Liver (tissue), 9 donors: ENCODE data around the gene YY1. TPM values are rescaled to one million over a fixed set of nuclear protein-coding genes. Genes with fewer than 3 reads are reported as not detected.

ENCODE experiments used
- DNase-seq: peaks from one replicate; pipeline ENCODE4 v3.0.0-alpha.2; 2017; ENCODE audit warnings: low spot score
- H3K27ac ChIP-seq, 2 donors: one replicate each; pipeline ENCODE4 v1.7.0; 2013; ENCODE audit warnings: inconsistent platforms in 2 of 2, low read length in 2 of 2, control low read depth in 1 of 2, low read depth in 1 of 2, mild to moderate bottlenecking in 1 of 2
- H3K27me3 ChIP-seq, 4 donors: one replicate each; pipeline versions ENCODE4 v1.6.1 to v1.7.0; 2013; ENCODE audit warnings: low read length in 3 of 4, inconsistent platforms in 1 of 4, mild to moderate bottlenecking in 1 of 4, moderate library complexity in 1 of 4; ENCODE audit not compliant: control insufficient read depth in 4 of 4, insufficient read depth in 4 of 4
- H3K36me3 ChIP-seq, 4 donors: one replicate each; pipeline versions ENCODE4 v1.6.1 to v1.7.0; 2013; ENCODE audit warnings: low read length in 3 of 4, mild to moderate bottlenecking in 3 of 4, low read depth in 1 of 4, moderate library complexity in 1 of 4; ENCODE audit not compliant: control insufficient read depth in 4 of 4, insufficient read depth in 3 of 4
- H3K4me1 ChIP-seq, 4 donors: one replicate each; pipeline versions ENCODE4 v1.6.1 to v1.7.0; 2013; ENCODE audit warnings: low read length in 3 of 4, mild to moderate bottlenecking in 3 of 4, moderate library complexity in 1 of 4; ENCODE audit not compliant: control insufficient read depth in 4 of 4, insufficient read depth in 4 of 4
- H3K4me3 ChIP-seq, 3 donors: one replicate each; pipeline versions ENCODE4 v1.6.1 to v1.7.0; 2013; ENCODE audit warnings: low read length in 3 of 3, control low read depth in 1 of 3, low read depth in 1 of 3, mild to moderate bottlenecking in 1 of 3
- H3K9ac ChIP-seq, 2 donors: one replicate each; pipeline ENCODE4 v1.7.0; 2013; ENCODE audit warnings: low read length in 2 of 2, mild to moderate bottlenecking in 2 of 2, moderate library complexity in 2 of 2, control low read depth in 1 of 2, low read depth in 1 of 2
- H3K9me3 ChIP-seq, 4 donors: one replicate each; pipeline versions ENCODE4 v1.6.1 to v1.7.0; 2013; ENCODE audit warnings: low read length in 3 of 4; ENCODE audit not compliant: control insufficient read depth in 4 of 4
- FOXA1 ChIP-seq: IDR thresholded peaks from 2 replicates; pipeline ENCODE4 v1.6.1; 2016; ENCODE audit warnings: antibody characterized with exemption
- GABPA ChIP-seq, 2 donors: IDR thresholded peaks in 1 of 2; conservative IDR thresholded peaks in 1 of 2; 2 replicates each; pipeline ENCODE4 v1.6.1; 2016; ENCODE audit warnings: antibody characterized with exemption in 2 of 2, mild to moderate bottlenecking in 1 of 2, moderate library complexity in 1 of 2
- RXRA ChIP-seq, 2 donors: IDR thresholded peaks; 2 replicates each; pipeline ENCODE4 v1.6.1; 2017 to 2018; ENCODE audit warnings: antibody characterized with exemption in 2 of 2, mild to moderate bottlenecking in 1 of 2
- WGBS: extraction: QIAGEN DNeasy Blood & Tissue Kit; methylation state at CpG from one replicate; pipeline ENCODE4 v1.1.7; 2013; 5-methylcytosine and 5-hydroxymethylcytosine counted together
- polyA plus RNA-seq, 2 donors: library from polyadenylated mRNA; stranded (reverse) in 1 of 2; unstranded in 1 of 2; fragments of 200-250 nt in 1 of 2; fragments of >200 nt in 1 of 2; fragmentation: Nextera tagmentation in 1 of 2; extraction: Ambion mirVana in 1 of 2; gene quantifications; one replicate each; pipeline versions ENCODE4 v1.2.1 to v1.2.3, GENCODE V29; 2013 to 2015
- total RNA-seq, 2 donors: library from RNA; depleted of rRNA; stranded (reverse); fragments of >200 nt; gene quantifications; one replicate each; pipeline ENCODE4 v1.2.3, GENCODE V29; 2014
- TF ChIP-seq, protein P1 (sequence below): IDR thresholded peaks from 2 replicates; pipeline ENCODE4 v1.6.1; 2016; ENCODE audit warnings: antibody characterized with exemption, mild to moderate bottlenecking
- TF ChIP-seq, protein P2 (sequence below): fragments of 150-350 bp; IDR thresholded peaks from 2 replicates; pipeline ENCODE4 v1.5.1; 2017; ENCODE audit warnings: improper control_type of control experiment, low read depth, low read length; ENCODE audit not compliant: missing input control
- TF ChIP-seq, protein P3 (sequence below): IDR thresholded peaks from 2 replicates; pipeline ENCODE4 v1.6.1; 2016; ENCODE audit warnings: antibody characterized with exemption
- TF ChIP-seq, protein P4 (sequence below): IDR thresholded peaks from 2 replicates; pipeline ENCODE4 v1.6.1; 2016; ENCODE audit warnings: antibody characterized with exemption
- donor health status: healthy.
- donor health status: healthy.
- donor health status: healthy.
- donor health status: healthy.
- donor health status: healthy.

Gene YY1
- total and polyA plus RNA-seq, 4 donors: 15.8 to 37.4 (median 28.8) TPM

DNA sequence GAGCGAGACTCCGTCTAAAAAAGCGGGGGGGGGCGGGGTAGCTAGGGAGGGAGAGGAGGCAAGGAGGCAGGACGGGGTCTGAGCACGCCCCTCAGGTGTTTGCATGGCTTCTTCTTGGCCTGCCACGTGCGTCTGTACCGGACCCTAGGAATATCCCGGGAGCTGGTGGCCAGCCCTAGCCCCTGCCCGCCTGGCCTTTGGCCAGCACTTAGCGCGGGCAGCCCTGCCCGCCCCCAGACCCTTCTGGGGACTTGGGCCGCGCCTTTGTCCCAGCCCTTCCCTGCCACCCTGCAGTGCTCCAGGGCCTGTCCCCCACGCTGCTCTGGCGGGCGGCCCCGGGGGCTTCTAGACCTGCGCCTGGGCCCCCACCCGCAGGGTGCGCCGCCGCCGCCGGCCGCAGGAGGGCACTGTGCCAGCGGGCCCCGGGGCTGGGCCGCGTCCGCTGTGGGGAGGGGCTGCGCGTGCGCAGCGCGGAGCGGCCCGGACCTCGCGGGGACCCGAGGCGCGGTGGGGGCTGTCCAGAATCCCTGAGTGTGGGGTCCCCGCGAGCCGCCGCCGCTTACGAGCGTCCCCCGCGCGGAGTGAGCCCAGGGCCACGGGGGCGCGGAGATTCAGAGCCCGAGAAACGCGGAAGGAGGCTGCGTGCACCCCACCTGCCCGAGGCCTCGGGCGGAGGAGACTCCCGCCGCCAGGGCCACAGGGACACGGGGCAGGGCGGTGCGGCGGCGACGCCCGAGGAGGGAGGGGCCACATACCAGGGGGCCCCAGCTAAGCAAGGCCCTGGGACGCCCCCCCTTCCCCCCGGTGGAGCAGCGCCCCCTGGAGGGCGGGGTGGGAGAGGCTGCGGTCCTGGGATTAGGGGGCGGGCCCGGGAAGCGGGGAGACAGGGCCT is 46.3 kb downstream of the YY1 start:
- 1% methylated on average over 82 of the region's 82 CpGs for WGBS
- H3K27ac ChIP-seq: peak overlapping the region; percentile 66 to 84
- peak overlapping the region; percentile 43 to 83 for H3K9ac ChIP-seq
- peaks cover 0 to 2% (median 0%) of the 10 kb centered on the region in 4 donors for H3K36me3 ChIP-seq
- peak overlapping the region; percentile 52 to 75 (median 72) for H3K4me3 ChIP-seq
- TF ChIP-seq, protein P1, sequence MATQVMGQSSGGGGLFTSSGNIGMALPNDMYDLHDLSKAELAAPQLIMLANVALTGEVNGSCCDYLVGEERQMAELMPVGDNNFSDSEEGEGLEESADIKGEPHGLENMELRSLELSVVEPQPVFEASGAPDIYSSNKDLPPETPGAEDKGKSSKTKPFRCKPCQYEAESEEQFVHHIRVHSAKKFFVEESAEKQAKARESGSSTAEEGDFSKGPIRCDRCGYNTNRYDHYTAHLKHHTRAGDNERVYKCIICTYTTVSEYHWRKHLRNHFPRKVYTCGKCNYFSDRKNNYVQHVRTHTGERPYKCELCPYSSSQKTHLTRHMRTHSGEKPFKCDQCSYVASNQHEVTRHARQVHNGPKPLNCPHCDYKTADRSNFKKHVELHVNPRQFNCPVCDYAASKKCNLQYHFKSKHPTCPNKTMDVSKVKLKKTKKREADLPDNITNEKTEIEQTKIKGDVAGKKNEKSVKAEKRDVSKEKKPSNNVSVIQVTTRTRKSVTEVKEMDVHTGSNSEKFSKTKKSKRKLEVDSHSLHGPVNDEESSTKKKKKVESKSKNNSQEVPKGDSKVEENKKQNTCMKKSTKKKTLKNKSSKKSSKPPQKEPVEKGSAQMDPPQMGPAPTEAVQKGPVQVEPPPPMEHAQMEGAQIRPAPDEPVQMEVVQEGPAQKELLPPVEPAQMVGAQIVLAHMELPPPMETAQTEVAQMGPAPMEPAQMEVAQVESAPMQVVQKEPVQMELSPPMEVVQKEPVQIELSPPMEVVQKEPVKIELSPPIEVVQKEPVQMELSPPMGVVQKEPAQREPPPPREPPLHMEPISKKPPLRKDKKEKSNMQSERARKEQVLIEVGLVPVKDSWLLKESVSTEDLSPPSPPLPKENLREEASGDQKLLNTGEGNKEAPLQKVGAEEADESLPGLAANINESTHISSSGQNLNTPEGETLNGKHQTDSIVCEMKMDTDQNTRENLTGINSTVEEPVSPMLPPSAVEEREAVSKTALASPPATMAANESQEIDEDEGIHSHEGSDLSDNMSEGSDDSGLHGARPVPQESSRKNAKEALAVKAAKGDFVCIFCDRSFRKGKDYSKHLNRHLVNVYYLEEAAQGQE: no peak
- TF ChIP-seq, protein P2, sequence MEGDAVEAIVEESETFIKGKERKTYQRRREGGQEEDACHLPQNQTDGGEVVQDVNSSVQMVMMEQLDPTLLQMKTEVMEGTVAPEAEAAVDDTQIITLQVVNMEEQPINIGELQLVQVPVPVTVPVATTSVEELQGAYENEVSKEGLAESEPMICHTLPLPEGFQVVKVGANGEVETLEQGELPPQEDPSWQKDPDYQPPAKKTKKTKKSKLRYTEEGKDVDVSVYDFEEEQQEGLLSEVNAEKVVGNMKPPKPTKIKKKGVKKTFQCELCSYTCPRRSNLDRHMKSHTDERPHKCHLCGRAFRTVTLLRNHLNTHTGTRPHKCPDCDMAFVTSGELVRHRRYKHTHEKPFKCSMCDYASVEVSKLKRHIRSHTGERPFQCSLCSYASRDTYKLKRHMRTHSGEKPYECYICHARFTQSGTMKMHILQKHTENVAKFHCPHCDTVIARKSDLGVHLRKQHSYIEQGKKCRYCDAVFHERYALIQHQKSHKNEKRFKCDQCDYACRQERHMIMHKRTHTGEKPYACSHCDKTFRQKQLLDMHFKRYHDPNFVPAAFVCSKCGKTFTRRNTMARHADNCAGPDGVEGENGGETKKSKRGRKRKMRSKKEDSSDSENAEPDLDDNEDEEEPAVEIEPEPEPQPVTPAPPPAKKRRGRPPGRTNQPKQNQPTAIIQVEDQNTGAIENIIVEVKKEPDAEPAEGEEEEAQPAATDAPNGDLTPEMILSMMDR: peak; percentile 82
- TF ChIP-seq, protein P3, sequence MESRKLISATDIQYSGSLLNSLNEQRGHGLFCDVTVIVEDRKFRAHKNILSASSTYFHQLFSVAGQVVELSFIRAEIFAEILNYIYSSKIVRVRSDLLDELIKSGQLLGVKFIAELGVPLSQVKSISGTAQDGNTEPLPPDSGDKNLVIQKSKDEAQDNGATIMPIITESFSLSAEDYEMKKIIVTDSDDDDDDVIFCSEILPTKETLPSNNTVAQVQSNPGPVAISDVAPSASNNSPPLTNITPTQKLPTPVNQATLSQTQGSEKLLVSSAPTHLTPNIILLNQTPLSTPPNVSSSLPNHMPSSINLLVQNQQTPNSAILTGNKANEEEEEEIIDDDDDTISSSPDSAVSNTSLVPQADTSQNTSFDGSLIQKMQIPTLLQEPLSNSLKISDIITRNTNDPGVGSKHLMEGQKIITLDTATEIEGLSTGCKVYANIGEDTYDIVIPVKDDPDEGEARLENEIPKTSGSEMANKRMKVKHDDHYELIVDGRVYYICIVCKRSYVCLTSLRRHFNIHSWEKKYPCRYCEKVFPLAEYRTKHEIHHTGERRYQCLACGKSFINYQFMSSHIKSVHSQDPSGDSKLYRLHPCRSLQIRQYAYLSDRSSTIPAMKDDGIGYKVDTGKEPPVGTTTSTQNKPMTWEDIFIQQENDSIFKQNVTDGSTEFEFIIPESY: no peak
- TF ChIP-seq RXRA (IDR thresholded peaks at IDR 0.05) (no peak), FOXA1 (no peak), GABPA (IDR thresholded peaks at IDR 0.05 in 1 of 2, conservative IDR thresholded peaks at IDR 0.05 in 1 of 2) (no peak)
- no peaks in the 10 kb centered on the region for H3K27me3 ChIP-seq
- DNase-seq: peak; percentile 78
- H3K4me1 ChIP-seq: peaks cover 0 to 14% (median 10%) of the 10 kb centered on the region in 4 donors
- no peaks in the 10 kb centered on the region for H3K9me3 ChIP-seq

DNA sequence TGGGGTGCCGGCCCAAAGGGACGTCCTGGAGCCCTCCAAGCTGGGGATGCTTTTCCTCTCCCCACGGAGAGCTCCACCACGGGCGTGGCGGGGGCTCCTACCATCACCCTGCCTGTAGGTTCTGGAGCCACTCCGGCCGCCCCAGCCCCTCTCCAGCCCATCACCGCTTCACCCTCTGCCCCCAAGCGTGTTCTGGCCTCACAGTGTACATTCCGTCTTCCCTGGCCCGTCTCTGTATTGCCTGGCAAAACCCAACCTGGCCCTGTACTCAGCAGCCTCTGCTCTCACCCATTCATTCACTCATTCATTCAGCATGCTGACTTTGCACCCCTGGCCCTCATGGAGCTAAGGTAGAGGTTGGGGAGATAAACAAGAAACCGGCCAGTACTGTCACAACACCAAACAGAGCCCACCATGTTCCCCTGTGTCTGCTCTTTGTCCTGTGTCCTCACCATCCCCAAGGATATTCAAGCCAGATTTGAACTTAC is 47.0 kb downstream of the YY1 start:
- peaks cover 0 to 13% (median 10%) of the 10 kb centered on the region in 4 donors for H3K4me1 ChIP-seq
- peak overlapping the region in 1 of 2 donors; percentile 66 for H3K27ac ChIP-seq
- no peaks in the 10 kb centered on the region for H3K27me3 ChIP-seq
- TF ChIP-seq, protein P4, sequence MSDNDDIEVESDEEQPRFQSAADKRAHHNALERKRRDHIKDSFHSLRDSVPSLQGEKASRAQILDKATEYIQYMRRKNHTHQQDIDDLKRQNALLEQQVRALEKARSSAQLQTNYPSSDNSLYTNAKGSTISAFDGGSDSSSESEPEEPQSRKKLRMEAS: no peak
- no peak overlapping the region for H3K9ac ChIP-seq
- H3K36me3 ChIP-seq: peaks cover 0 to 2% (median 0%) of the 10 kb centered on the region in 4 donors
- WGBS: 41% methylated on average over 13 of the region's 13 CpGs
- no peaks in the 10 kb centered on the region for H3K9me3 ChIP-seq
- DNase-seq: no peak
- H3K4me3 ChIP-seq: peak overlapping the region in 2 of 3 donors; percentile 35 to 75
